Calu3 (cell line): ENCODE data around the gene MAST3. TPM values are rescaled to one million over a fixed set of nuclear protein-coding genes. Genes with fewer than 3 reads are reported as not detected.

Experiments used
- BruUV-seq: library from RNA; stranded (reverse); fragments of 400-500 nt; replicated peaks from 2 replicates; lab custom pipeline; 2021; lab: Mats Ljungman, UMichigan
- CTCF ChIA-PET: fragments of 300-600 bp; sonication (Branson Sonifier 250); formaldehyde crosslinking; loops from one replicate; lab custom pipeline; 2022; ENCODE audit warnings: antibody characterized with exemption; lab: Charles Lee
- DNase-seq: peaks from one replicate; pipeline ENCODE4 v3.0.0; 2022
- H3K27ac Mint-ChIP-seq: one replicate; pipeline ENCODE4 v1.8.0; 2022; ENCODE audit warnings: mixed read lengths; ENCODE audit not compliant: unreplicated experiment
- H3K27me3 Mint-ChIP-seq: one replicate; pipeline ENCODE4 v1.8.0; 2022; ENCODE audit warnings: mixed read lengths; ENCODE audit not compliant: unreplicated experiment
- H3K36me3 Mint-ChIP-seq: one replicate; pipeline ENCODE4 v1.8.0; 2022; ENCODE audit warnings: mild to moderate bottlenecking, moderate library complexity, mixed read lengths; ENCODE audit not compliant: insufficient read depth, unreplicated experiment
- H3K4me1 Mint-ChIP-seq: one replicate; pipeline ENCODE4 v1.8.0; 2022; ENCODE audit warnings: mild to moderate bottlenecking, low read depth, mixed read lengths; ENCODE audit not compliant: unreplicated experiment
- H3K4me3 Mint-ChIP-seq: one replicate; pipeline ENCODE4 v1.8.0; 2022; ENCODE audit warnings: mild to moderate bottlenecking, low read depth, moderate library complexity, mixed read lengths; ENCODE audit not compliant: unreplicated experiment
- H3K9me3 Mint-ChIP-seq: one replicate; pipeline ENCODE4 v1.8.0; 2022; ENCODE audit warnings: low read depth, mixed read lengths; ENCODE audit not compliant: unreplicated experiment
- intact Hi-C: fragments of 100-400 bp; cut with micrococcal nuclease; formaldehyde crosslinking; loops from one replicate; pipeline ENCODE4 v1.10.0; 2022; ENCODE audit not compliant: unreplicated experiment
- total RNA-seq: library from RNA; stranded (reverse); gene quantifications from 2 replicates; pipeline ENCODE4 v1.2.3, GENCODE V29; 2022
- TF ChIP-seq, protein P1 (sequence below): fragments of 200-600 bp; IDR thresholded peaks from one replicate; pipeline ENCODE4 v1.8.0; 2022; ENCODE audit warnings: antibody characterized with exemption; ENCODE audit not compliant: unreplicated experiment

The MAST3 gene
- total RNA-seq, 1 experiment from 2014 or later, result 5.9 TPM

DNA sequence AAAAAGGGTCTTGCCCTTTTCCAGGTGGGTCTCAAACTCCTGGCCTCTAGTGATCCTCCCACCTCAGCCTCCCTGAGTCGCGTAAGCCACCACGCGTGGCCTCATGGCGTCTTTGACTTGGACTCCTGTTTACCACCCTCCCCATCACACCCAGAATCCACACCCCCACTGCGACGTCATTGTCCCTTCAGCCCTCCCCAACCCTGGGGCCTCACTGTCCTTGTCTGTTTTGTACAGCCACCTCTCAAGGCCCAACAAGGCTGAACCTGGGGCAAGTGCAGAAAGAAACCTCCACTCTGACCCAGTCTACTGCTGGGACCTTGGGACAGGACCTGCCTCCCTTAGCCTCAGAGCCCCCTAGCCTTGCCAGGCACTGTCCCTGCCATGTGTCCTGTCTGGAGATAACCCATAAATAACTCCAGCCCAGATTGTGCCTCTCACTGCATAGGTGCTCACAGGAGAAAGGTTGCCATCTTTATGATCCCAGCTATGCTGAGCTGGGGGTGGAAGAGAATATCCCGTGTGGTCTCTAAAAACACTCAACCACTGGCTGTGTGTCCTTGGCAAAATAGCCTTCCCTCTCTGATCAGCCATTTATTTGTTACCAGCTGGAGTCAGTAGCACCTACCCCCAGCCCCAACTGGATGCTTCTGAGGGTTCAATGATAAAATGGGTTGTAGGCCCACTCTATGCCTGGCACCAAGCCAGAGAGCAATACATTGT is 74.2 kb downstream of the MAST3 start:
- peaks cover 43% of the 10 kb centered on the region for H3K36me3 Mint-ChIP-seq
- TF ChIP-seq, protein P1, sequence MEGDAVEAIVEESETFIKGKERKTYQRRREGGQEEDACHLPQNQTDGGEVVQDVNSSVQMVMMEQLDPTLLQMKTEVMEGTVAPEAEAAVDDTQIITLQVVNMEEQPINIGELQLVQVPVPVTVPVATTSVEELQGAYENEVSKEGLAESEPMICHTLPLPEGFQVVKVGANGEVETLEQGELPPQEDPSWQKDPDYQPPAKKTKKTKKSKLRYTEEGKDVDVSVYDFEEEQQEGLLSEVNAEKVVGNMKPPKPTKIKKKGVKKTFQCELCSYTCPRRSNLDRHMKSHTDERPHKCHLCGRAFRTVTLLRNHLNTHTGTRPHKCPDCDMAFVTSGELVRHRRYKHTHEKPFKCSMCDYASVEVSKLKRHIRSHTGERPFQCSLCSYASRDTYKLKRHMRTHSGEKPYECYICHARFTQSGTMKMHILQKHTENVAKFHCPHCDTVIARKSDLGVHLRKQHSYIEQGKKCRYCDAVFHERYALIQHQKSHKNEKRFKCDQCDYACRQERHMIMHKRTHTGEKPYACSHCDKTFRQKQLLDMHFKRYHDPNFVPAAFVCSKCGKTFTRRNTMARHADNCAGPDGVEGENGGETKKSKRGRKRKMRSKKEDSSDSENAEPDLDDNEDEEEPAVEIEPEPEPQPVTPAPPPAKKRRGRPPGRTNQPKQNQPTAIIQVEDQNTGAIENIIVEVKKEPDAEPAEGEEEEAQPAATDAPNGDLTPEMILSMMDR, result no peak
- no peaks in the 10 kb centered on the region for H3K9me3 Mint-ChIP-seq
- no peak overlapping the region for H3K4me3 Mint-ChIP-seq
- no peaks in the 10 kb centered on the region for H3K27me3 Mint-ChIP-seq
- no peak for DNase-seq
- no TSS peak for BruUV-seq
- intact Hi-C loops, result no loop called here
- H3K4me1 Mint-ChIP-seq, result no peaks in the 10 kb centered on the region
- CTCF ChIA-PET, result no interaction called here
- H3K27ac Mint-ChIP-seq, result peak overlapping the region; percentile 47

DNA sequence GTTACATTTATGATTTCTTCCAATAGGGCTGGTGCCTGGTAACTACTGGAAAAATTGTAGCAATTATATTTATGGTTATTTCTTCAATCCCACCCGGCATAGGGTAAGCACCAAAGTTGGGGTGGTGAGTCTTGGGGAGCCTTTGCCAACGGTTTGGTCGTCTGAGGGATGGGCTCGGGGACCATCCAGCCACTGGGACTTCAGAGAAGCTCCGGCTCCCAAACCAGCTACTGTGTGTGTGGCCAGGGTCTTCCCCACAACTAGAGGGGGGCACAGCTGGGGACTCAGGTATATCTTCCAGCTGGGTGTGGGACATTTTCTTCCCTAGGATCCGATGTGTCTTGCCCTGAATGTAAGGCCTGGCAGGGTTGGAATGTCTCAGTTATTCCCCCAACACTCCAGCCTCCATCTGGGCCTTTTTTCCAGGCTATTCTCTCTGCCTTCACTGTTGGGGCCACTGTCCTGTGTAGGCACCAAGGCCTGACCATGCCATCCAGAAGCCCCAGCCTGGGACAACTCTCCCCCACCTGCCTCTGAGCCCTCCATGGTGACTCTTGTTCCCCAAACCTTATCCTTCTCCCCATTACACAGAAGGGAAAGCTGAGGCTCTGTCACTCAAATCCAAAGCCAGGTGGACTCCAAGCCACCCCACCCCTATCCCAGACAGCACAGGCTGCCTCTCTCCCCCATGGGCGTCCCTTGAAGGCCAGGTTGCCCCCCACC is 74.9 kb downstream of the MAST3 start:
- H3K27ac Mint-ChIP-seq, result peak overlapping the region; percentile 42
- intact Hi-C loops, result no loop called here
- no peak for DNase-seq

DNA sequence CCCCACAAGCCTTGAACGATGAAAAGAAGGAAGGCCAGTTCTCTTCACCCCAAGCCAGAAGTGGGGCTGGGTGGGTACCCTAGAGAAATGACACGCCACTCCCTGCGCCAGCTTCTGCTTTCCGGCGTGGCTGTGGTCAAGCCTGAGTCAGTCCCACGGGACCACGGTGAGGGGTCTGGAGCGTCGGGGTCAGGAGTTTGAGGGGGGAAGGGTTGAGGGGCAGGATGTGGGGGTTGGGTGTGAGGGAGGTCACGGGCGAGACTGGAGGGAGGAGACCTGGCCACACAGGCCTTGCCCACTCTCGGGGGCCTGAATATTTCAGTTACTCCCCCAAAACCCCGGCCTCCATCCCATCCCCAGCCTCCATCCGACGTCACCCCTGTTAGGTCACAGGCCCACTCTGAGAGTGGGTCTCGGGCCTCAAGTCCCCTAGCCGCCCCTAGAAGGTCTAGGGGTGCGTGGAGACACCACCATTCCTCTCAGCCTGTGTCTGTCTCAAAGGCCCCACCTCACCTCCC is 75.5 kb downstream of the MAST3 start:
- H3K9me3 Mint-ChIP-seq, result no peaks in the 10 kb centered on the region
- no TSS peak for BruUV-seq
- H3K4me1 Mint-ChIP-seq, result no peaks in the 10 kb centered on the region
- H3K4me3 Mint-ChIP-seq, result peak overlapping the region; percentile 72
- DNase-seq, result no peak
- H3K27me3 Mint-ChIP-seq, result no peaks in the 10 kb centered on the region
- H3K36me3 Mint-ChIP-seq, result peaks cover 37% of the 10 kb centered on the region
- TF ChIP-seq, protein P1, result no peak
- intact Hi-C loops, result no loop called here
- CTCF ChIA-PET, result no interaction called here
- H3K27ac Mint-ChIP-seq, result peak overlapping the region; percentile 42

More for the DNA sequence above, 74.9 kb downstream of the MAST3 start:
- no peak overlapping the region for H3K4me3 Mint-ChIP-seq
- CTCF ChIA-PET, result no interaction called here
- H3K27me3 Mint-ChIP-seq, result no peaks in the 10 kb centered on the region
- no TSS peak for BruUV-seq
- H3K9me3 Mint-ChIP-seq, result no peaks in the 10 kb centered on the region
- H3K36me3 Mint-ChIP-seq, result peaks cover 43% of the 10 kb centered on the region
- no peaks in the 10 kb centered on the region for H3K4me1 Mint-ChIP-seq
- TF ChIP-seq, protein P1, result no peak

DNA sequence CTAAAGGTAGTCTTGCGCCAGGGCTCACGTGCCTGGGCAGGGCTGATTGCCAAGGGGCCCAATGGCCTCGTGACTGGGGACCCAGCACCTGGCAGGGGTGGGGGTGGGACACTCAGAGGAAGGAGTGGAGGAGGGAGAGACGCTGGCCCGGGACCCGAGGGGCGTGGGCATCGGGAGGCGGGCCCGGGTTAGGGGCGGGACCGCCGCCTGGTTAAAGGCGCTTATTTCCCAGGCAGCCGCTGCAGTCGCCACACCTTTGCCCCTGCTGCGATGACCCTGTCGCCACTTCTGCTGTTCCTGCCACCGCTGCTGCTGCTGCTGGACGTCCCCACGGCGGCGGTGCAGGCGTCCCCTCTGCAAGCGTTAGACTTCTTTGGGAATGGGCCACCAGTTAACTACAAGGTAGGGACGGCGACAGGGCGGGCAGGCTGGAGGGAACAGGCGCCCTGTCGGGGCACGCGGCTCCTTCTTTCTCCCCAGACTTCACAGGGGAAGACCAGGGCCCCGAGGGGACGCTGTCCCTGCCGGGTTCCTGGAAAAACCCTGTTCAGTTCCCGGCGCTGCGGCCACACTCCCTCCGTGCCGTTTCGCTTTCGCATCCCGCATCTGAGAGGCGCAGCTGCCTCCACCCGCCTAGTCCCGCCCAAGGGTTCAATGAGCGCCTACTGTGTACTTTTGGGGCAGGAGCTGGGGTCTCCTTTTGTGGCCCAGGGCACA is 76.2 kb downstream of the MAST3 start, which contains the start of gene IFI30:
TSS of gene IFI30 (plus strand) at position 242 of the 717 bp plus-strand sequence. CDS start at position 271, 29 bp downstream.
- CTCF ChIA-PET, result no interaction called here
- H3K36me3 Mint-ChIP-seq, result peaks cover 33% of the 10 kb centered on the region
- no peaks in the 10 kb centered on the region for H3K4me1 Mint-ChIP-seq
- BruUV-seq, result TSS peak; percentile 37
- TF ChIP-seq, protein P1, result no peak
- intact Hi-C loops, result no loop called here
- H3K9me3 Mint-ChIP-seq, result no peaks in the 10 kb centered on the region
- H3K4me3 Mint-ChIP-seq, result peak within 1 kb of the TSS; percentile 72
- no peaks in the 10 kb centered on the region for H3K27me3 Mint-ChIP-seq
- peak; percentile 71 for DNase-seq
- peak within 1 kb of the TSS; percentile 42 for H3K27ac Mint-ChIP-seq
